ENCODE data around the gene PSMB11. TPM values are rescaled to one million over a fixed set of nuclear protein-coding genes. Genes with fewer than 3 reads are reported as not detected.

Gene PSMB11
- total RNA-seq, 4 donors from 2014 or later = not detected

DNA sequence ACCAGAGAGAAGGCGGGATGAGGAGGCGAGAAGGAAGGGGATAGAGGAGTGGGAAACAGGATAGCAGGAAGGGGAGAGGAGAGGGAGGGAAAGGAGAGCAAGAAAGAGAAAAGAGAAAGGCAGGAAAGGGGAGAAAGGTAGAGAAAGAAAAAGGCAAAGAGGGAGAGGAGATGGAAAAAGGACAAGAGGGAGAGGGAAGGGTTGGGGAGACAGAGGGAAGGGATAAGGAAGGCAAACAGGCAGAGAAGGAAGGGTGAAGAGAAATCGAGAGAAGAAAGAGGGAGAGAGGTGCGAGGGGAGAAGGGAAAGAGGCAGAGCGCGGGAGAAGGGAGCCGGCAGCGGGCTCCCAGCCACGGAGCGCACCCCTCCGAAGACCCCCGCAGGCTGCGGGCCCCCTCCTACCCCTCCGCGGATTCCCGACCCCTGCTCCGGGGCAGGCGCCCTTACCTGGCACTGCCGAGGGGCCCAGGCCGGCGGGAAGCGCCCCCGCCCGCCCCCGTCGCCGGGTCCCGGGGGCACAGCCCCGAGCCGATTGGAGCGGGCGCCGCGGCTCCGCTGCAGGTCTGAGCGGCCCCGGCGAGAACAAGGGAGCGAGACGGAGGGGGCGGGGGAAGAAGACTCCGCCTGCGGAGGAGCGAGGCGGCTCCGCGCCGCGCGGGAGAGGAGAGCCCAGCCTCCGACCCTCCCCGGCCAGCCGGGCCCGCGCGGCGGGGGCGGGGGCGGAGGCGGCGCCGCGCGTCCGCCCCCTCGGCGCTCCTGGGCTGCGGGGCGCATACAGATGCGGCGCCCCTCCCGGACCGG, 15.1 kb downstream of the PSMB11 start, which contains the start of gene CDH24:
CDH24 (minus strand) TSS at position 565 of the 801 bp plus-strand sequence. CDS start 1,787 bp downstream, outside the sequence.
- H3K27me3 ChIP-seq = no peaks in the 10 kb centered on the region
- peak within 1 kb of the TSS in 3 of 4 donors; percentile 2 to 65 (median 35) for H3K27ac ChIP-seq
- peaks cover 0 to 35% of the 10 kb centered on the region in 2 donors for H3K36me3 ChIP-seq
- H3K4me3 ChIP-seq = peak within 1 kb of the TSS; percentile 58 to 98 (median 71)
- peak in 1 of 2 donors; percentile 30 for DNase-seq
- intact Hi-C loops (cut with DNase I; ENCODE audit: low total_unique reads) = loop anchor here (1.0 to 5.0 kb wide), 2 partner anchors 22 to 125 kb away; no protein-coding TSS in a partner anchor
- in situ Hi-C loops (cut with MboI; ENCODE audit: low sequenced_read_pairs in 4 of 4) = no loop called here
- H3K4me1 ChIP-seq = peaks cover 3 to 11% of the 10 kb centered on the region in 2 donors
- ATAC-seq = peak; percentile 41 to 55
- TF ChIP-seq POLR2A (IDR thresholded peaks at IDR 0.05) = peak in 1 of 2 donors; percentile 24
- TF ChIP-seq, protein P1, sequence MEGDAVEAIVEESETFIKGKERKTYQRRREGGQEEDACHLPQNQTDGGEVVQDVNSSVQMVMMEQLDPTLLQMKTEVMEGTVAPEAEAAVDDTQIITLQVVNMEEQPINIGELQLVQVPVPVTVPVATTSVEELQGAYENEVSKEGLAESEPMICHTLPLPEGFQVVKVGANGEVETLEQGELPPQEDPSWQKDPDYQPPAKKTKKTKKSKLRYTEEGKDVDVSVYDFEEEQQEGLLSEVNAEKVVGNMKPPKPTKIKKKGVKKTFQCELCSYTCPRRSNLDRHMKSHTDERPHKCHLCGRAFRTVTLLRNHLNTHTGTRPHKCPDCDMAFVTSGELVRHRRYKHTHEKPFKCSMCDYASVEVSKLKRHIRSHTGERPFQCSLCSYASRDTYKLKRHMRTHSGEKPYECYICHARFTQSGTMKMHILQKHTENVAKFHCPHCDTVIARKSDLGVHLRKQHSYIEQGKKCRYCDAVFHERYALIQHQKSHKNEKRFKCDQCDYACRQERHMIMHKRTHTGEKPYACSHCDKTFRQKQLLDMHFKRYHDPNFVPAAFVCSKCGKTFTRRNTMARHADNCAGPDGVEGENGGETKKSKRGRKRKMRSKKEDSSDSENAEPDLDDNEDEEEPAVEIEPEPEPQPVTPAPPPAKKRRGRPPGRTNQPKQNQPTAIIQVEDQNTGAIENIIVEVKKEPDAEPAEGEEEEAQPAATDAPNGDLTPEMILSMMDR (IDR thresholded peaks at IDR 0.05 in 4 of 5, conservative IDR thresholded peaks at IDR 0.05 in 1 of 5) = no peak
- H3K9me3 ChIP-seq = no peaks in the 10 kb centered on the region

DNA sequence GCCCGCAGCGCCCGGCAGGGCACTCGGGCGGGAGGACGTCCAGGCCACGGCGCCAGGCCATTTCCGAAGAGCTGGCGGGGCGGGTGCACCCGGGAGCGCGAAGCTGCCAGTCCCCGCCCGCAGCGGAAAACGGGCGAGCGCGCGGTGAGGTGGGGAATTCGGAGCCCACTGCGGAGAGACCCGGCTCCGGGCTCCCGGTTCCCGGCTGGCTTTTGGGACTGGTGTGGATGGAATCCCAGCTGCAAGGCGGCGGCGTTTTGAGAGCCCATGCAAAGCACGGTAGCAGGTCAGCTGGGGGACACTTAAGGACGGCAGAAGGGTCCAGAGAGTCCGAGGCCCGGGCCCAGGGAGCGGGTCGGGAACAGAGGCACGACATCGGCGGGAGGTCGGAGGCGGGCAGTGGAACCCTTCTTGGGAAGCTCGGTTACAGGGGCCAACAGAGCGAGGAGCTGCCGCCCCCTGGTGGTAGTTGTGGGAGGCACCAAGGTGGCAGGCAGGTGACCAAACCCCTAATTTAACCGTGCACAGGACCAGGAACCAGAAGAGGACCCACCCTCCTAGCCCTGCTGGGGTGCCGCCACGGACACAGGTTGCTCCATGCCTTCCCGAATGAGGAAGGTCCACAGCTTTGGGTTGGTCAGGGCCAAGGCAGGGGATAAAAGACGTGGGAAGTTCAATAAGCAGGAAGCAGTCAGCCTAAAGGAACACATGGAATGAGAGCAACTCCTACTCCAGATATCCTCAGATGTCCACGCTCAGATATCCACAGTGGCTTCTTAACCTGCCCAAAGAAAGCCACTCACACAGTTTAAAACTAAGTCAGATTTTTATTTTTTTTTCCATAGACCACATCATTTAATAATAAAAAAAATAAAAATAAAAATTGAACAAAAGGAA, 16.0 kb downstream of the PSMB11 start:
- H3K27me3 ChIP-seq = no peaks in the 10 kb centered on the region
- H3K4me3 ChIP-seq = peak overlapping the region; percentile 58 to 98 (median 71)
- peaks cover 3 to 15% of the 10 kb centered on the region in 2 donors for H3K4me1 ChIP-seq
- ATAC-seq (peak; percentile 86 to 89), DNase-seq (peak; percentile 64 to 75)
- intact Hi-C loops (cut with DNase I; ENCODE audit: low total_unique reads) = loop anchor here (1.0 to 5.0 kb wide), 2 partner anchors 72 to 126 kb away; no protein-coding TSS in a partner anchor
- in situ Hi-C loops (cut with MboI; ENCODE audit: low sequenced_read_pairs in 4 of 4) = no loop called here
- H3K36me3 ChIP-seq = peaks cover 2 to 44% of the 10 kb centered on the region in 2 donors
- TF ChIP-seq, protein P1 (IDR thresholded peaks at IDR 0.05 in 4 of 5, conservative IDR thresholded peaks at IDR 0.05 in 1 of 5) = peak; percentile 90 to 99 (median 96)
- no peak for TF ChIP-seq POLR2A (IDR thresholded peaks at IDR 0.05)
- H3K9me3 ChIP-seq = no peaks in the 10 kb centered on the region
- H3K27ac ChIP-seq = peak overlapping the region in 3 of 4 donors; percentile 2 to 65 (median 35)

DNA sequence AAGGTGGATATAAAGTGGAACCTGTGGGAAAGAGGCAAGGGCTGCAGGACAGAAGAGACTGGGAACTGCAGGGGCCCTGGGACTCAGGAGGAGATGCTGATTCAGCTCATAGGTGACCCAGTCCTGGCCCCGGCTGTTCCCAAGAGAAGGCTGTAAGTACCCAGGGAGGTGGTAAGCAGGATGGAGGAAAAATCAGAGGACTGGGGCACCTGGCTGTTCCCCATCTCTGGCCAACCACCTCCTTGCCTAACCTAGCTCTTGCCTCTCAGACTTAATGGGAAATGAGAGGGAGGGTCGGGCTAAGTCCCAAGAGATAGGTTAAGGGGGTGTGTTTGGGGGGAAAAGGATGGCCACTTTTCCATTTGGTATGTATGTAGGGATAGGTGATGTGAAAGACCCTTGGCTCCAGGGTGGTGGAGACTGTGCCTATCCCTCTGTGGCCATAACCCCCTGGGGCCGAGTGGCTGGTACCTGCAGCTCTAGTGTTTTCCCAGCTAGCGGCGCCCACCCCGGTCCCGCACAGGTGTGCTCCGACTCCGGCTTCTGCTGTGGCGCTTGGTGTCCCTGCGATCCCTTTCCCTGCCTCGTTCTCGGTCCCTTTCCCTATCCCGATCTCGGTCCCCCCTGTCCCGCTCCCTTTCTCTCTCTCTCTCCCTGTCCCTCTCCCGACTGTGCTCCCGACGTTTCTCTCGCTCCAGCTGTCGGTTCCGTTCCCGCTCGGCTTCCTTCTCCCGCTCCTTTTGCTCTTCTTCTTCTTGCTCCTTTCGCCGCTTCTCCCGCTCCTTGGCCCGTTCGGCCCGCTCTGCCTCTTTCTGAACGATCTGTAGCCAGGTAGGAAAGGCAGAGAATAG, 16.9 kb downstream of the PSMB11 start:
- no peak for TF ChIP-seq POLR2A (IDR thresholded peaks at IDR 0.05)
- TF ChIP-seq, protein P1 (IDR thresholded peaks at IDR 0.05 in 4 of 5, conservative IDR thresholded peaks at IDR 0.05 in 1 of 5) = no peak
- intact Hi-C loops (cut with DNase I; ENCODE audit: low total_unique reads) (loop anchor here (1.0 to 5.0 kb wide), 2 partner anchors 73 to 127 kb away; no protein-coding TSS in a partner anchor), in situ Hi-C loops (cut with MboI; ENCODE audit: low sequenced_read_pairs in 4 of 4) (no loop called here)
- no peak overlapping the region for H3K27ac ChIP-seq
- no peaks in the 10 kb centered on the region for H3K27me3 ChIP-seq
- ATAC-seq = no peak
- no peak for DNase-seq
- peaks cover 3 to 15% of the 10 kb centered on the region in 2 donors for H3K4me1 ChIP-seq
- H3K4me3 ChIP-seq = no peak overlapping the region
- peaks cover 3 to 52% of the 10 kb centered on the region in 2 donors for H3K36me3 ChIP-seq
- no peaks in the 10 kb centered on the region for H3K9me3 ChIP-seq

Measured in gastrocnemius medialis (tissue), 4 donors.